ENCODE measurements around the gene CSN3.
"Not testable (repeated sequence)": the region's sequence is repeated elsewhere in the genome, so short reads cannot be mapped to it uniquely, and the experiment has no call there.

Gene CSN3, protein sequence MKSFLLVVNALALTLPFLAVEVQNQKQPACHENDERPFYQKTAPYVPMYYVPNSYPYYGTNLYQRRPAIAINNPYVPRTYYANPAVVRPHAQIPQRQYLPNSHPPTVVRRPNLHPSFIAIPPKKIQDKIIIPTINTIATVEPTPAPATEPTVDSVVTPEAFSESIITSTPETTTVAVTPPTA

GRCh38 chr4:70242297-70242696 lies at the start of gene CSN3:
Gene CSN3 (plus strand): TSS chr4:70242597. CDS start chr4:70244820, 2,223 bp downstream.
- DNase-seq (ENCODE audit: low read depth in 2 of 2): not testable (repeated sequence)

DNA sequence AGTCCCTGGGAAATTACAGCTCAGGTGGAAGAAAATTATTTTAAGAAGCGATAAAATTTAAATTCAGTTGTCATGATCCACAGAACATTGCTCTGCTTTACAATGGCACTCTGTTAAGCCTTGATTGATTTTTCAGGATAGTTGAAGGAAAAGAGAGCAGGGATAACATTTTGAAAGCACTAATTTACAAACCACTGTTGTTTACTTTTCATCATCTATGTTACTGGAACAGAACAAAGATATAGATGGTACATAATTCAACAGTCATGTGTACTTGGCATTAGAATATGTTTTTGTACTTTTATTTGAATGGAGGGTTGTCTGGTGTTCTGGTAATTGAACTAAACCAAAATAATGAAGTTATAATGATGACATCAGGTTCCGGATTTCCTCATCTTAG lies 49.5 kb upstream of the CSN3 start:
- no peak for DNase-seq (ENCODE audit: low read depth in 2 of 2)

DNA sequence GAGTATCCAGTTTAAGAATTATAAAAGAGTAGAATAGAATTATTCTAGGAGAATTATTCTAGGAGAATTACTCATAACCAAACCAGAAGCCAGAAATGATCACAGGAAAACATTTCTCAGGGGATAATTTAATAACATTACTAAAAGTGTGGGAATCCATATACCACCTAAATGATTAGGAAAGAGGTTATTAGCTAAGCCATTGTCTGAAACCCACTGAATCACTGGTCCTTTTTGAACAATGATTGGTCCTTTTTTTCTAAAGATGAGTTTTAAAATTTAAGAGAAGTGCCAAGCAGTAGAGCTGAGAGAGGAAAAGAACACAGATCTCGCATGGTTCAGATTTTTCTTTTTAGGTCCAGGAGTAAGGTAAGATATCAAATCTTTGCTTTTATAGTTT lies 47.0 kb upstream of the CSN3 start, which contains the start of gene ODAM:
ODAM (plus strand) TSS at position 301 of the 400 bp plus-strand sequence. CDS start 819 bp downstream, outside the sequence.
- DNase-seq (ENCODE audit: low read depth in 2 of 2): no peak

DNA sequence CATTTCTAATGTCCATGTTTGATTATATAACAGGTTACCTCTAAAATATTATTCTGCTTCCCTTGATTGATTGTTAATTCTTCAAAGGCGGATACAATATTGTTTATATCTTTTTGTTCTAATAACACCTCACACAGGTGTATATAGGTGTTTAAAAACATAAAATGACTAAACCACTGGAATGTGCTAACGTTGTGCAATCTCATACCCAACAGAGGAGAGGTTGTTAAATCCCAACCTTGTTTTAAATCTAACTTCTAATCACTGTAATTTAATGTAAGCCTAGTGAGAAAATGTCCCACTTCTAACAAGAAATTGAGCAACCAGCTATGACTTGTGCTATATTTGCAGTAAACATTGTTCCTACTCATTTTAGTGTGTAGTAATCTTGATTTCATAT lies 45.5 kb upstream of the CSN3 start:
- DNase-seq (ENCODE audit: low read depth in 2 of 2): no peak

DNA sequence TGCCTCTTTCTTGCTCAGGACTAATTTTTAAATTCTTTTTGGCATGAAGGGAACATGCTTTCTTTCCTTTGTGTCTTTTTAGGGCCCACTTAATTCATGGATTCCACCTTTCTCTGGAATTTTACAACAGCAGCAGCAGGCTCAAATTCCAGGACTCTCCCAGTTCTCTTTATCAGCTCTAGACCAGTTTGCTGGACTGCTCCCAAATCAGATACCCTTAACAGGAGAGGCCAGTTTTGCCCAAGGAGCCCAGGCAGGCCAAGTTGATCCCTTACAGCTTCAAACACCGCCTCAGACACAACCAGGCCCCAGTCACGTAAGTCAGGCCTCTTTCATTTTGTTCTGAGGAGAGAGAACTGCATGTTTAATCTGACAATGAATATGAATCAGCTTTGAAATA lies 44.6 kb upstream of the CSN3 start:
- DNase-seq (ENCODE audit: low read depth in 2 of 2): no peak

DNA sequence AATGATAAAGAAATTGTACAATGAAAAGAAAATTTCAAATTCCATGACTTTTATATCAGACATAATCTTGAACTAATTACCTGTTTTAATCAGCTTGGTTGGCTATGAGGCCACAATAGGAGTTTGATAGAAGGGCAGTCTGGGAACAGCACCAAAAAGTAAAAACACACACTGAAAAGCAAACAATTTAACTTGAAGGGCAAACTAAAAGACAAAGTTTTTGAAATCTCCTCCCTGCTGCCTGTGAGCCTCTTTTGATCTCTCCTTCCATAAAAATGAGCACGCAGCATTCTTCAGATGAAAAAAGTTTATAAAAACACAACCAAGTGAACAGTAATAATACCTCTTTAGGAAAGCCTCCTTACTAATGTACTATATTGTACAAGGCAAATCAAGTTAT lies 38.8 kb upstream of the CSN3 start:
- DNase-seq (ENCODE audit: low read depth in 2 of 2): no peak

GRCh38 chr4:70212752-70213151 lies 29.6 kb upstream of the CSN3 start:
- not testable (repeated sequence) for DNase-seq (ENCODE audit: low read depth in 2 of 2)

DNA sequence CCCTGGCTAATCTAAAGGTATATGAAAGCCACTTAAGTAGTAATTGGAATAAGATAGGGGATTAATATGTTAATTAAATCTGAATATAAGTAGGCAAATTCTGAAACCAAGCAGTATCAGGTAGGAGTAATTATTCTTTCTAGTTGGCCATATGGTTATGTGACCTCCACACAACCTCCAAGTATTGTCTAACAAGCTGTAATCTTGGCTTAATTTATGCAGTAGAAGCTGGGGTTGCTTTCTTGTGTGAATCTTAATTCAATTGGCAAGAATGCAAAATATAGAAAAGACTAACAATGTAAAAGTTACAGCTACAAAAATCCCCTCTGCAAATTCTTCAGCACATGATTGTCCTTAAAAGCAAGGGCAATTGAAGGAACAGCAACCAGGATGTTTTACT lies 26.3 kb upstream of the CSN3 start:
- DNase-seq (ENCODE audit: low read depth in 2 of 2): not testable (repeated sequence)

- DNase-seq (ENCODE audit: low read depth in 2 of 2): not testable (repeated sequence)
Observed at GRCh38 chr4:70216550-70216949, 25.8 kb upstream of the CSN3 start.

GRCh38 chr4:70221389-70221788 lies 21.0 kb upstream of the CSN3 start:
- DNase-seq (ENCODE audit: low read depth in 2 of 2): not testable (repeated sequence)

GRCh38 chr4:70221818-70222217 lies 20.6 kb upstream of the CSN3 start:
- not testable (repeated sequence) for DNase-seq (ENCODE audit: low read depth in 2 of 2)

DNA sequence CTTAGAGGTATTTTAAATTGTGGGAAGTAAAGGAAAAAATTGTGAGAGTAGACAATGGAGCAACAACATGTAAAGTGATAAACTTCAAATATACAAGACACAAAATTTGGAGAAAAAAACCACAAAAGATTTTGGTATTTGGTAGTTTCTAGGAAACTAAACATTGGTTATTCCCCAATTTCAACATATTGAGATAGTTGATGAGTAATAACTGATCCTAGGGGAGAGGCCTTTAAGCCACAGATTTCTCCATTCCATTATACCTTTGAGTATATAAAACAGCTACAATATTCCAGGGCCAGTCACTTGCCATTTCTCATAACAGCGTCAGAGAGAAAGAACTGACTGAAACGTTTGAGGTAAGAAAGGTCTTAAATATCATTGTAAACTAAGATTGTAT lies 16.6 kb upstream of the CSN3 start, which contains the start of gene FDCSP:
FDCSP (plus strand) TSS at position 301 of the 400 bp plus-strand sequence. CDS start 5,071 bp downstream, outside the sequence.
- DNase-seq (ENCODE audit: low read depth in 2 of 2): no peak

DNA sequence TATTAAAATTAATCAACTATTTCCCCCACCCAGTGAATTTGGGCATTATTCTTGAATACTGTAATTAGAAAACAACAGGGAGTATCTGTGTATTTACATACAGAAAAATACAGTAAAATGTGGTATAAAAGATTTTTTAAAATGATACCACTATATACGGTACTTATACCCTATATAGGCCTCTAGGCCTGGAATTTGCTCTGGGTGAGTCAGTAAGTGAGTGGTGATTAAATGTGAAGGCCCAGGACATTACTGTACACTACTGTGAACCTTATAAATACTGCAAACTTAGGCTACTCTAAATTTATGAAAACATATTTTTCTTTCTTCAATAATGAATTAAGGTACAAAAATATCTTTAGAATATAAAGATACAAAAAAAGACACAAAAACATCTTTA lies 6.3 kb upstream of the CSN3 start:
- no peak for DNase-seq (ENCODE audit: low read depth in 2 of 2)

DNA sequence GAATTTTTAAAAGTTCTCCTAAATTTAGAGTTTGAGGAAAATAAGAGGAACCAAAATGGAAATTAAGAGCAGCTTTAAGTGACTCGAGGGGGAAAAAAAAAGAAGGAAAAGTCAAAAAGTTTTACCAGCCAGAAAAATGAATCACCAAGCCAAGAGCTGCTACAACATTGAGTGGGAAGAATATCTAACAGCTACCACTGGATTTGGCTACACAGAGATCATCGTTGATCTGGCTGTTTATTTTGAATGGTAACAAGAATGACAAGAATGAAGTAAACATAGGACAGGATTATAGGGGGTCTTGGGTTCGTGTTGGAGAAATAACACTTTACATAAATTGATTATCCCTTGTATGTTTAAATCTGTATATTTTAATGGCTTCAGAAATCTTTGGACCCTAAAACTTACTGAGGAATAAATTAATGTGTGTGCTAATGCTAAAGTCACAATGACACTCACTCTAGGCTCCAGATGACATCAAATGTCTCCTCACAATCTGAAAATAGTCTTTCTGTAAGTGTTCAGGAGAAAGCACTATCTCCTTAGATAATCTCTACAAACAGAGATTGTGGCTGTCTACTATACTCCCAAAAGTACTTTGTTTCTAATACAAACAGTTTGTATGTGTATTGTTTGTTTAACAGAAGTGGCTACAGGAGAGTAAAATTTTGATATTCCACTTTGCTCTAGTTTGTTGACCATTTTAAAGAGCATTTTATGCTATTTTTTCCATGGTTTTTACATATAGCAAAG lies 3.1 kb upstream of the CSN3 start:
- no peak for DNase-seq (ENCODE audit: low read depth in 2 of 2)

DNA sequence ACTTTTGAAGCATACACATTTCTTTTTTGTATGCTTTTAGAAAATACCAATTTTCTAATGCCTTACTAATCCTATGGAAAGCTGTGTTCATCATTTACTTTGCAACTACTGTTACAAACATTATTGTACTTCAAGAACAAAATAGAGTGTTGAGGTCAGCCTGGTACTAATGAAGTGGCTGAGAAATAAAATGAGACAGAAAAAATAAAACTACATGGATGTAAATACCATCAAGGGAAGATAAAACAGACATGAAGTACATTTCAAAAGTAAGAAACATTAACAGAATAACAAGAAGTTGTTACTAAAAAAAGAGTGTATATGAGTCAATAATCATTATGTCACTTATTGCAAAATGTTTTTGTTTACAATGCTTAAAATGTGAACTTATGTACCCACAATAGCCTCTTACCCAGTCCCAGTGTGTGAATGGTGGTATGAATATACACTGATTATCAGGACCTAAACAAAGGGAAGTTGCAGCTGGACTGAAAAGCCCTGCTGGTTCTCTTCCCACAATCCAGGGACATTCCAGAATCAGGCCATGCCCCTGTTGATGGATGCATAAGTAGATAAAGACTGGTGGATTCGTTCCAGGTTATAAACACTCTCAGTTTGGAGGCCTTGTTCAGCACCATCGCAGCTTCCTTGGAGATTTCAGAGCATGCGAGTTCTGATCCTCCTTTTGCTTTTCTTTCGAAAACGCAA lies 2.4 kb upstream of the CSN3 start:
- no peak for DNase-seq (ENCODE audit: low read depth in 2 of 2)

- no peak for DNase-seq (ENCODE audit: low read depth in 2 of 2)
Observed at GRCh38 chr4:70243091-70243490, 694 bp downstream of the CSN3 start.

- no peak for DNase-seq (ENCODE audit: low read depth in 2 of 2)
Observed at GRCh38 chr4:70251250-70251944, 9.0 kb downstream of the CSN3 start.

GRCh38 chr4:70251945-70252277 lies 9.5 kb downstream of the CSN3 start:
- DNase-seq (ENCODE audit: low read depth in 2 of 2): no peak

DNA sequence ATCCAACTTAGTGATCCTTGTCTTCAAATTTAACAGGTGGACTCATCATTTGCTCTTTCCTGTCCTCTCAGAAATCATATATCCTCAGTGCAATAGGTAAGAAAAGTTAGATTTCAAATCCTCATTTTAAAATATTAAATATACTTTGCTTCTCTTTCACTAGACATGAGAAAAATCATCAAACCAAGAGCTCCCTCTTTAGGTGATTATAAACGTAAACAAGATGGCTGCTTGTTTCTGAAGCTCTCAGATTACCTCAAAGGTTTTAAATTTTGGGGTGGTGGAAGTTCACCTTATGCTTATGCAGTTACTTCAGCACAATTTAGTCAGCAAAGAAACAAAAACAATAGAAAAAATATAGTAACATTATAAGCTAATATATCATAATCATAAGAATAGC lies 27.3 kb downstream of the CSN3 start:
- no peak for DNase-seq (ENCODE audit: low read depth in 2 of 2)

GRCh38 chr4:70277121-70277520 lies 34.7 kb downstream of the CSN3 start:
- DNase-seq (ENCODE audit: low read depth in 2 of 2): no peak

GRCh38 chr4:70280567-70280966 lies 38.2 kb downstream of the CSN3 start:
- no peak for DNase-seq (ENCODE audit: low read depth in 2 of 2)

DNA sequence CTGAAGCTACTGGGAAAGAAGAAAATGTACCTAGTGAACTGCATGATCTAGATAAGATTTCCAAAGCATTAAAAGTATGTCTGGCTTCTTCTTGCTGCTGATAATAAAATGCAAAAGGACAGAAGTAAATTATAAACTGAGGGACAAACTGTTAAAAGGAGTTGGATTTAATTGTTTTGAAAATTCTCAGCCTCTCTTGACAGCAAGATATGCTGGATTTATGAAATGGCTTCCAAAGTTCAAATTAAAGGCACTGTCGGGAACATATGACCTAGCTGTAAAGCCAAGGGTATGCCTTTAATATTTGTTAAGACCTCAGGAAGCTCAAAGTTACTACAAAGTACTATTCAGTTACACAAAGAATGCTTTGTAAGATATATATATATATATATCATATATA lies 46.3 kb downstream of the CSN3 start:
- no peak for DNase-seq (ENCODE audit: low read depth in 2 of 2)
